ENCODE data around the gene NOTCH2.
A peak's percentile ranks its signal among the peaks of the same experiment; 100 is the strongest.

The NOTCH2 gene

DNA sequence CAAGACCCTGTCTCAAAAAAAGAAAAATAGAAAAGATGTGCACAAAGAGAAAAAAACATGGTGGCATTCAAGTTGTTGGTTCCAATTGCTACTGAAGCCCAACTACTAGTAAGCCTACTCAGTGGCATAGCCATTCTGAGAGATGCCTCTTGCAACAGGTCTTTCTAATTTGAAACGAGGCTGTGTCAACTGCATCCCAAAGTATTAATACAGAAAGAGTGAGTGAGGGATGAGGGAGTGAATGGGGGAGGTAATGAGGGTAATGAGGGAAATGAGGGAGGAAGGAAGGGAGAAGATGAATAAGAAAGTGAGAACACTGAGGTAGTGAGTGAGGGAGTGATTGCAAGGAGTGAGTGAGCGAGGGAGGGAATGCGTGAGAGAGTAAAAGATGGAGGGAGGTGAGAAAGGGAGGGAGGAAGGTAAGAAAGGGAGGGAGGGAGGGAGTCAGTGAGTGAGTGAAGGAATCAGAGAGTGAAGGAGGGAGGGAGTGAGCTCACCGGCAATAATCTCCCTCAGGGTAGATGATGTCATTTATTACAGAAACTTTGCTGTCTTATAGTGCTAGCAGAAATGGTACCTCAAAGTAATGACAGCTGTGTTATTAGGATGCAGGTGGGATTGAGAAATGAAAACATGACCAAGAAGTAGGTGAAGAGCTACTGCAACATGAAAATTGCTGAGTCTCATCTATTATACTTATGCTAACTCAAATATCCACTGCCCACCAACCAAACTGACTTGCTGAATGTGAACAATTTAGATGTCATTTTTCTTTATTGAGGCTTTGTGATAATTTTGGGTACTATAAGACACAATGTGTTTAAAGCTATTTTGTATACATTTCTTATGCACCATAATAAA, 97.5 kb downstream of the NOTCH2 start:
- DNase-seq, result no peak

DNA sequence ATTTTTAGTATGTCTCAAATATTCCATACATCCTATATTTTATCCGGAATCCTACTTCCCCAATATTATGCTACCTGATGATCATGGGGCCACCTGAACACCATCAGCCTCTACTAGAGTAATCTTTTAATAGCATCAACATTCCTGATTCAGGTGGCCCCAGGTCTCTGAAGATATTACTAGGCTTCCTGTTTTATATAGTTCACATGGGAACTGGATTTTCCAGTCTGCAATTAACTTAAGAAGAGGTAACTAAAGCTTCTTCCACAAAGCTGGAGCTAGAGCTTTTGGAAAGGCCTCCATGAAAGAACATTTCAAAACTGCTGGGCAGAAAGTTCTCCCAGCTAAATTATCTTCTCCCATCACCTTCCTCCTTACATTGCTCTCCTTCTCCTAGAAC, 100.9 kb downstream of the NOTCH2 start:
- DNase-seq, result no peak

DNA sequence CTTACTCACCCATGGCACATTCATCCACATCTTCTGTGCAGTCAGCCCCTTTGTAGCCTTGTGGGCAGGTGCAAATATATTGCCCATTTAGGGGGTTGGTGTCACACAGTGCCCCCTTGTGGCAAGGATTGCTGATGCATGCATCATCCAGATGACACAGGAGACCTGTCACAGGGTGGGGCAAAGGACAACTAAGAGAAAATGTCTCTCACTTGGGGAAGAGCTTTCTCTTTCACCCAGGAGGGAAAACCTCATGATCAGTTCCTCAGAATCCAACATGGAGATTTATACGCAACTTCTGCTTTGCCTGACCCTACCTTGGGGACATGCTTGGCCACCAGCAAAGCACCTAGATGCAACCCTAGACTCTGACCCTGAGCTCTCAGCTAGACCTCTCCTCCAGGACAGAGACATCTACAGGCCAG, 101.4 kb downstream of the NOTCH2 start:
- peak; percentile 80 to 87 for DNase-seq

DNA sequence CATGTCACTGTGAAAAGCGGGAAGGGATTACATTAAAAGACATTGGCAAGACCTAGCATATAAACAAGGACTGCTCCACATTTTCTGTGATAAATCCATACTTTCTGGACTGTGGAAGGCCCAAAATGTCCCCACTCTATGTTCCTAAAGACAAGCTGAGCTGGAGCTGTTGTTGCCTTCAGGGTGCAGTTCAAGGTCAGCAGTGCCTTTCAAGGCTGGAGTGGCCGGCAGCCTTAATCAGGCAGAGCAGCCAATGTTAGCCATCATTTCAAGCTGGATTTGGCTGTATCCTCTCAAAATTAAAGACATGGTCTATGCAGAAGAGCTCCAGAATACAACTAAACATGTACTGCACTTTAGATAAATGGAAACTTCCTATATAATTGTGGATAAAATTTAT, 102.8 kb downstream of the NOTCH2 start:
- no peak for DNase-seq

- DNase-seq, result no peak
These were observed 103.4 kb downstream of the NOTCH2 start for GRCh38 chr1:119966020-119966419.

- DNase-seq, result no peak
These were observed 104.6 kb downstream of the NOTCH2 start for GRCh38 chr1:119964673-119965363.

- no peak for DNase-seq
These were observed 107.0 kb downstream of the NOTCH2 start for GRCh38 chr1:119962296-119962968.

GRCh38 chr1:119960501-119960900, 109.0 kb downstream of the NOTCH2 start:
- no peak for DNase-seq

DNA sequence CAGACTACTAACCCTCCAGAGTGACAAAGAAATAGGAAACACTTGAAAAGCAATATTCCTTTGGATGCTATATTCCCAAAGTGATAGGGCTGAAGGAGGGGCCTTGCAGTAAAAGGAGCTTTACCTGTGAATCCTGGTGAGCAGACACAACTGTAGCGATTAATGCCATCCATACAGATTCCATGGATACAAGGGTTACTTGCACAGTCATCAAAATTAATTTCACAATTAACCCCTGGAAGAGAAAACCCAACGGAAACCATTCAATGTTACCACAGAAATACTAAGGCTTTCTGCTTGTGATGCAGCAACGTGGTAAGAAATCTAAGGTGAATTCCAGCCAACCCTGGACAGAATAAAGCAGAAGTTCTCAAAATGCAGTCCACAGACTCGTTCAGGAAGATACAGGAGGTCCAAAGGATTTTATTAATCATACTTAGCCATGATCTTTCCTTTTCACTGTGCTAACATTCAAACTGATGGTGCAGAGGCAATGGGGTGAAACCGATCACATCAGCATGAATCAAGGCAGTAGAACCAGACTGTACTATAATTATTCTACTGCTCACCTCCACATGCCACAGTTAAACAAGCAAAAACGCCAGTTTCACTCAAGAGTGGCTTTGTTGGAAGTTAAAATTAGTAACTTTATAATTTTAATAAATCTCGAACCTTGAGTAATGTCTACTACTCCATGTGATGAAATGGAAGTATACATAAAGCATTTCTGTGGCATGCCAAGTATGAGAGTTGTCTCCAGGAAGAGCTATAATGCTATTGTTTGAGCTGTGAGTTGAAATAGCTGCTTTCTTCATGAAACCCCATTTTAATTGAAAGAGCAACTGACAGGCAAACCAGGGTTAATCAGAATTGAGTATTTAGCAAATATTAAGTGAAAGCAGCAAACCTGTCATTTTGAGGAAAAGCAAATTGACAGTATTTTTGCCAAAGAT, 109.9 kb downstream of the NOTCH2 start:
- DNase-seq, result no peak

DNA sequence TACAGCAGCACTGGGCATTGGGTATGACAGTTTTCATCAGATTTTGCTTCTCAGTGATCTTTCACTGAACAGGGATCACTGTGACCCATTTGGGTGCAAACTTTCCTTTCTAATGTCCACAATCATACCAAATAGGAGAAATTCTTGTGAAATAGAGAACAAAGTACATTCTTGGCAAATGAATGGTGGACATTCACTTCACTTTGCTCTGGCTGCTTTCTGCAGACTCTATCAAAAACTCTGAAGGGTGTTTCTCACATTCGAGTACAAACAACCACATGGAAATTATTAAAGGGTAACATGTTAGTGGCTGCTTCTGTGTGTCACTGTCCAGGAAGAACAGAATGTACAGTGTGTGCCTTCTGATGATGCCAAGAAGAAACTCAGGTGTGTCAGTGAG, 111.2 kb downstream of the NOTCH2 start:
- no peak for DNase-seq

DNA sequence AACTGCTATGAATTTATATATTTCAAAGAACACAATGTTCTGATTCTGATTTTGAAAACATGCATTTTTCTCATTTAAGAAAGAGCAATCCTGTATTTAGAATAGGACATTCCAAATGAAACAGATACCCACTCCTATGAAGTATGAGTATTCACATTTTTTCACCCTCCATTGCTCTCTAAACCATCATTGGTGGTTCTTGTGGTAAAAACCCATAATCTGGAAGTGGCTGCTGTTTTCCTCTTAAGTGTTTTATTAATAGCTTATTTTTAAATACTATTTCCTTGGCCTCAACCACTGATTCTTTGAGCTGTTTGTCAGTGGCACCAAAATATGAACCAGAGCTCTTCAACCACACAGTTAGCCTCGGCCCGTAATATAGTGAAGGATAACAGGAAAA, 113.2 kb downstream of the NOTCH2 start:
- DNase-seq, result no peak

DNA sequence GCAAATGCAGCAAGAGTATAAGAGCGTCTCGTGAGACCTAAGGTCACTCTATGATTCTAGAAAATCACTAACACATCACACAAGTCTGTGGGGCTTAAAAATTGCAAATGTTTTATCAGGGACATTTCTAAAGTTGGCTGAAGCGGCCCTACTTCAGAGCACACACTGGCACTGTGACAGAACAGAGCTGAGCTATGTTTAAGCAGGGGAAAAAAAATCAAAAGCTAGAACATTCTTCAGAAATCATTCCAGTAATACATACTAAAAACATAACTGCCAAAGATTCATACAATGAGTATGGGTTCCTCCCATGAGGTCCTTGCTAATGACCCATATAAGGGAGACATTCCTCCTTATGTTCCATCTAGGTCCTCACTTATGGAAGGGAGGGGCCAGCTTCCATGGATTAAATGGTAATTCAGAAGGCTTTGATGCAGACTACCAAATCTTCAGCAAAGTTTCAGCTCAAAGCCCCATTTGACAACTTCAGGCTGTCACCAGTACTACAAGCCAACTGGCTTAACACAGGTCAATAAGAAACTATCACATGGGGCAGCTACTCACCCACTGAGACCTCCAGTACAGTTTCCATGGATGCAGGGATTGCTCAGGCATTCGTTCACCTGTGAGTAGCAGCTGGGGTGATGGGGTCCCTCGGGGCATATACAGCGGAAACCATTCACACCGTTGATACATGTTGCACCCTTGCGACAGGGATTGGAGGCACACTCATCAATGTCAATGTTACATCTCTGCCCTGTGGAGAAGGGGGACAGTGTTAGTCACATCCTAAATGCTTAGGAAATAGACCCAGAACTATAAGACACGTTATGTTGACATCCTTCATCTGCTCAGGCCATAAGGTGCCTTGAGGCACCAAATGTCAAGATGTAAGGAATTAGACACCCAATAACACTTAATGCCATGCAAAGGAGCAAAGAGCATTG, 114.7 kb downstream of the NOTCH2 start:
- no peak for DNase-seq

DNA sequence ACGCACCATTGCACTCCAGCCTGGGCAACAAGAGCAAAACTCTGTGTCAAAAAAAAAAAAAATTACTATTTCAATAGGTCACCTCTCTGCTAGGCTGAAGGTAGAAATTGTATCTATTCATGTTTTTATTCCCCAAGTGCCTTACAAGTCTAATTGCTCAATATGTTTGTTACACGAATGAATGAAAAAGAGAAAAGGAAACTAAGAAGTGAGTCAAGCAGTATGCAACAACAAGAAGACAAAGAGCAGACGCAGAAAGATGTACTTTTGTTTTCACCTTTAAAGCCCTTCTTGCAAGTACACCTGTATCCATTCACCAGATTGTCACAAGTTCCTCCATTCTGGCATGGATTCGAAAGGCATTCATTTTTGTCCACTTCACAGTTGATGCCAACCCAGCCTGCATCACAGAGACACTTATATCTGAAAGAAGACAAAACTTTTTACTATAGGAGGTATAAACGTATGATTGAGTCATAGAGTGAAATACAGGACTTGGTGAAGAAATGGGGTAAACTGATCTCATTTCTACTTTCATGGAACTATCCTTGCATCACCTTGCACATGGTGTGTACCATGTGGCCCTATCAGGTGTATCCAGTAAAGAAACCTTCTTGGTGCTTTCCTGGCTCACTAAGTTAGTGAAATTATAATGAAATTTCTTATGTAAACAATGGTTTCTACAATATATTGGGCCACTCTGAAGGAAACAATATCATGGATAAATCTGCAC, 116.0 kb downstream of the NOTCH2 start:
- DNase-seq, result no peak

- no peak for DNase-seq
These were observed 117.0 kb downstream of the NOTCH2 start for GRCh38 chr1:119952496-119952895.

GRCh38 chr1:119948342-119949214, 120.9 kb downstream of the NOTCH2 start:
- peak; percentile 81 to 84 for DNase-seq

DNA sequence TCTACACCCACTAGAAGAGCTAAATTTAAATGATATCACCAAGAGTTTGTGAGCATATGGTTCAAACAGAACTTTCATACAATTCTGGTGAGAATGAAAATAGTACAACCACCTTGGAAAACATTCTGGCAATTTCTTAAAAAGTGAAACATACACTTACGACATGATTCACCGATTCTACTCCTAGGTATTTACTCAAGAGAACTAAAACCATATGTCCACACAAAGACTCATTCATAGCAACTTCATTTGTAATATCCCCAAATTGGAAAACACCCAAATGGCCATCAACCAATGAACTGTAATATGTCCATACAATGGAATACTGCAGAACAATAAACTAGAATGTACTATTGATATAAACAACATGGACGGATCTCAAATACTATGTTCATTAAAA, 122.0 kb downstream of the NOTCH2 start:
- no peak for DNase-seq

DNA sequence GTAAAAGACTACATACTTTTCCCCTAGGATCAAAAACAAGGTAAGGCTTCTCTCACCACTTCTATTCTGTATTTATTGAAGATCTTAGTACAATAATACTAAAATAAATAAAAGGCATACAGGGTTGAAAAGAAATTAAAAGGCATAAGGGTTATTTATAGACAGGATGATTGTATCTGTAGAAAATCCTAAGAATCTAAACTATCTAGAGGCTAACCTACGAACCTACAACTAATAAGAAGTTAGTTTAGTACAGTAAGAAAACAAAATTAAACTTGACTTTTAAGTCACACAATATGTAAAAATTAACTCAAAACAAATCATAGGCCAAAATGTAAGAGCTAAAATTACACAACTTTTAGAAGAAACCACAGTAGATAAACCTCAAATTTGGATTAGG, 122.7 kb downstream of the NOTCH2 start:
- no peak for DNase-seq

DNA sequence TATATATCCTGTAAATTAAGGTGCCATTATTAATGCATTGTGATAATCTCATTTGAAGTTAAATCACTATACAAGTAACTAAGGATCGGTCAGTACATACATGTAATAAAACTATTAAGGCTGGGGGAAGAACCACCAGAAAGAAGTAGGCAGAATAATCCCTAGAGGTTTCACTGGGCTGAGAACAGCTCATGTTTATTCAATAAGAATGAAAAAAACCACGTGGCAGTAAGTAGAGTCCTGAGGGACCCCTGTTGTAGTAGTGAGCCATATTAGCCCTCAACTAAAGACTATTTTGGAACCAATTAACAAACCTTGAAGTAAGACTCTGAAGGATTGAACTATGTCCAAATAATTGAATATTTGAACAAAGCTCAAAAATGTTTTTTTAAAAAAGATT, 126.2 kb downstream of the NOTCH2 start:
- DNase-seq, result no peak

DNA sequence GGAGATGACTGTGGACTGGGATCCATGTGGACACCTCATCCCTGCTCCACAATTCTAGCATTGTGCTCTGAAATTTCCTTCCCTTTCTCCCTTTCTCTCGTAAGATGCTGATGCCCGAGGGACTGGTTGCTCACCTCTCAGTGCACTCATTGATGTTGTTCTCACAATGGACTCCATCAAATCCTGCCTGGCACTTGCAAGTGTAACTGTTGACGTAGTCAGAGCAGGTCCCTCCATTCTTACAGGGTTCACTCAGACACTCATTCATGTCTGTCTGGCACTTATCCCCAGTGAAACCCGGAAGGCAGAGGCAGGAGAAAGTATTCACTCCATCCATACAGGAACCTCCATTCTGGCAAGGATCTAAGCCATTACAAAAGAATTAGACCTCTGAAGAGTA, 128.1 kb downstream of the NOTCH2 start:
- no peak for DNase-seq

- DNase-seq, result no peak
These were observed 128.8 kb downstream of the NOTCH2 start for GRCh38 chr1:119940697-119941096.

All from activated CD4-positive, alpha-beta T cell treated with anti-CD3 and anti-CD28 coated beads, Interleukin-2, amount 50 U/mL, for 48 hours (primary cell).